ENCODE measurements around the gene FUT9.
"Not testable (repeated sequence)": the region's sequence is repeated elsewhere in the genome, so short reads cannot be mapped to it uniquely, and the experiment has no call there.

The FUT9 gene

DNA sequence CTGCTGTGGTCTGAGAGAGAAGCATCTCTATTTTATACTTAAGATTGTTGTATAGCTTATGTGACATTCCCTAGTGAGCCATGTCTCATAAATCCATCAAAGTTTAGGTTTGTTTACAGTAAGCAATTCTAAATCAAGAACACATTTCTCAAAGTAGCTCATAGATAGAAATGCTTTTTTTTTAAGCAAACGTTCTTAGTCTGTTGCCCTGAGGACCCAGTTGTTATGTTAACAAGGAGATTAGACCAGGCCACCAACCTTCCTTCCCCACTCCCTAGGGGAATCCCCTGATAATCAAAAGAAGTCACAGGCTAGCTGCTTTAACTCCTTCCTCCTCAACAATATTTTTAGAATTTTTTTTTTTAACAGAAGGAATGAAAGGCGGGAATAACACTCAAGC lies 169.0 kb downstream of the FUT9 start:
- DNase-seq, result no peak

GRCh38 chr6:96186094-96186493 lies 170.3 kb downstream of the FUT9 start:
- DNase-seq, result no peak

- no peak for DNase-seq
These were observed 170.9 kb downstream of the FUT9 start for GRCh38 chr6:96186516-96187195.

DNA sequence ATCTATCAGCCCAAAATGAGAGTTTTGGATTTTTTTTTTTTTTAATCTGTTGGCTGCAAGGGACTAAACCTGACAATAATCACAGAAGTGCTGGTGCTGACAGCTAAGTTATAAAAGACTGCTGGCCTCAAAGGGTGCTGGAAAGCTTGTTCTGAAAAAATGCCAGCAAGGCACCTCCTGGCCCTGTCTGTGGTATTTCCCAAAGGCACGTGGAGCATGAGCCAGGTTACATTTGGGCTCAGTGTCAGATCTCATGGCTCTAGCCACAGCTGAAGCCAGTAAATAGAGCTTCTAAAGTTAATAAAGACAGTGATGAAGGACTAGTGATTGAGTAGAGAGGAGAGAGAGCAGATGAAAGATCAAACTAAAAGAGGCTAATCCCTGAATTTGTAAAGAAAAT lies 178.9 kb downstream of the FUT9 start:
- DNase-seq, result no peak

DNA sequence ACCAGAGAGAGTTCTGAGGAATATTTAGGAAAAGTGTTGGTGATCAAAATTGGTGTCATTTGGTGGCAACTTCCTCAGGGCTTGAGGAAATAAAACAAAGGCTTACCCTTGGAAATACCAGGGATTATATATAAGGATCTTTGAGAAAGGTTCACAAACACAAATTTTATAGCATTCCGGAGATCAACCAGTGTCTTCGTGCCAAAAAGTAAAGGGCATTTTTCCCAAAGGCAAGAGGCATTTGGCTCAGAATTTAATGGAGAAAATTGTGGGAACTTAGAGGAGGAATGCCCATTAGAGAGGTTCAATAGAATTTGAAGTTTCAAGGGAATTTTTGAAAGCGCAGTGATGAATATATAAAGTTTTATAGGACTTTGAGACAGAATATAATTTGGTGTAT lies 179.5 kb downstream of the FUT9 start:
- no peak for DNase-seq

DNA sequence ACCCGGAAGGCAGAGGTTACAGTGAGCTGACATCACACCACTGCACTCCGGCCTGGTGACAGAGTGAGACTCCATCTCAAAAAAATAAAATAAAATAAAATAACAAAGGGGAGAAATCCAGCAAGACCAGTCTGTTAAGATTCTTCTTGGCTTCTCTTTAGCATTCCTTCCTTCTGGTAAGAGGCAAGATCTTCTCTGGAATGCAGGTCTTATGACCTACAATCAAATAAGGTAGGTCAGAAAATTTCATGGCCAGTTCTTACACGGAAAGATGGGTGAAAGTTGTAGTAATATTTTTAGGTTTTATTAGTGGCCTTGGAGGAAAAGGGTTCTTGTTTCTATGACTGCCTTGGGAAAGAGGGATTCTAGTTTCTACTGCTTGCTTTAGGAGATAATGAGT lies 180.9 kb downstream of the FUT9 start:
- no peak for DNase-seq

- DNase-seq, result no peak
These were observed 181.5 kb downstream of the FUT9 start for GRCh38 chr6:96197241-96197640.

- DNase-seq, result no peak
These were observed 186.8 kb downstream of the FUT9 start for GRCh38 chr6:96202571-96202970.

DNA sequence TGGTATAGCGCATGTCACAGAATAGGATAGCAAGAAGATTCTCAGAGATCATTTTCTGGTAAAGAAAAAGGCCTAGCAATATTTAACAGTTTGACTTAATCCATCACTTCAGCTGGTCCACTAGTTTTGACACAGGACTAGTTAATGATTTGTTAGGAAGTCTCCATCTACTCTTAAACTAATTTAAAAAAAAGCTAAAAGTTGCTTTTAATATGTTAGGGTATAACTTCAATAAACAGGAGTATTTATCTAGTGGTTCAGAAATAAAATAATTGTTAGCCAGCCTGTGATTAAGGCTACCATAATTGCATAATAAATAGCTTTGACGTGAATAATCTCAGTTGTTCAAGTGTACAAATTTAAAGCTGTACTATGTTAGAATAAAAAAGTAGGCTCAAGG lies 195.6 kb downstream of the FUT9 start:
- no peak for DNase-seq

DNA sequence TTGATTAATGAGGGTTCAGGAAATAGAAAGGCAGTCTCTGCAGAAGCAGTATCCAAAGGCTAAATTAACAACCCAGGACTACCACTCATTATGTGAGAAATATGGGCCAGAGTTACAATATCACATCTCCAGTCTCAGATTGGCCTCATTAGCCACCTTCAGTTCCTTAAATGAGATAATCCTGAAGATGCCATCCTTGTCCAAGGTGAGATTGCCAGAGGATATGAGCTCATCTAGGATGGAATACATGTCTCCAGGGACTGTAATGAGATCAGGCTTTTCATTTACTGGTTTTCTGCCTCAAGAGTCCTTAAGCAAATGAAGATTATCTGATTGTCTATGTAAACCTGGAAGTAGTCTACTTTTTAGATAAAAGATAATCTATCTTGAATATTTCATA lies 196.3 kb downstream of the FUT9 start:
- no peak for DNase-seq

DNA sequence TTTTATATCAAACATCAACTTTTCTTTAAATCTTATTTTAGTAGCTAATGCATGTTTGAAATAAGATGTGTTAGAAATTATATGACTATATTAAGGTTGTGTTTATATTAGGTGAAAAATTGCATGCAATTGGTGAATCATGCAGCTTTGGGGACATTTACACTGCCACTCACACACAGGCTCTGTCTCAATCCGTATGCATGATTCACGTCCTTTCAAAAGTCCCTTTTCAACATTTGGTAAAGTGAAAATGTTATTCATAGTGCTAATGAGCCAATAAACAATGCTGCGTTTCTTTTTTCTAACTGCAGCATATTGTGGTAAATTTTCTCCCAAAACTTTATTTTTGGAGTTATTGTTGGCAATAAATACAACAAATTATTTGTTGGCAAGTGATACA lies 198.0 kb downstream of the FUT9 start:
- peak in 1 of 51 donors; percentile 1 for DNase-seq

- DNase-seq, result no peak
These were observed 207.9 kb downstream of the FUT9 start for GRCh38 chr6:96223695-96224094.

DNA sequence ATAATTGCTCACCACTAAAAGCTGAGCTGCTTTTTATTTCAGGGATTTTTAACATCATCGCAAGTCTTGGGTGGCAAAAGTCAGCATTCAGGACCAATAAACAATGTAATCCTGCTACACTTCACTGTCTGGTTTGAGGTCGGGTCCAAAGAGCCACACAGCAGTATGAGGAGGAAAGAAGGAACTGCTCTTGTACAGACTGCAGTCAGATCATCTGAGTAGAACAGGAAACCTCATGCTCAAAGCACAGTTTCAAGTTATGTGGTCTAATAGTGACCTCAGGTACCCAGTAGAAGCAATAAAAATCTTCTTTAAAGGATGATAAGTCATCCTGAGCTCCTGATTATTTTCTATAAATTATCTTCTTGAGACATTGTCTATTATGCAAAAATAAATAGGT lies 211.4 kb downstream of the FUT9 start:
- no peak for DNase-seq

GRCh38 chr6:96234444-96234843 lies 218.7 kb downstream of the FUT9 start:
- DNase-seq, result no peak

GRCh38 chr6:96235927-96236326 lies 220.2 kb downstream of the FUT9 start:
- DNase-seq, result no peak

GRCh38 chr6:96236471-96236870 lies 220.7 kb downstream of the FUT9 start:
- no peak for DNase-seq

- no peak for DNase-seq
These were observed 222.0 kb downstream of the FUT9 start for GRCh38 chr6:96237638-96238347.

DNA sequence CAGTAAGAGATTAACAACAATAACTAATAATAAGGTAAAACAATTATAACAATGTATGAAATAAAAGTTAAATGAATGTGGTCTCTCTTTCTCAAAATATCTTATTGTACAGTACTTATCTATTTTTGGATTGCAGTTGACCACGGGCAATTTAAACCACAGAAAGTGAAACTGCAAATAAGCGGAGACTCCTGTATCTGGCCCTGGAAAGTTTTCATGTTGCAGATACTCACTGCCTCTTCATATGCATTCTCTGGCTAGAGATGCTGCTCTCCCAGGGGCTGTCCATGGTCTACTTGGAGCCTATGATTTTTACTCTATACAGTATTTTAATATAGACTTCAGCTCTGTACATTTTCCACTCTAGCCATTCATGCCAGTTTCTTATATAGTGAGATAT lies 230.8 kb downstream of the FUT9 start:
- DNase-seq, result no peak

- DNase-seq, result no peak
These were observed 234.0 kb downstream of the FUT9 start for GRCh38 chr6:96249755-96250154.

DNA sequence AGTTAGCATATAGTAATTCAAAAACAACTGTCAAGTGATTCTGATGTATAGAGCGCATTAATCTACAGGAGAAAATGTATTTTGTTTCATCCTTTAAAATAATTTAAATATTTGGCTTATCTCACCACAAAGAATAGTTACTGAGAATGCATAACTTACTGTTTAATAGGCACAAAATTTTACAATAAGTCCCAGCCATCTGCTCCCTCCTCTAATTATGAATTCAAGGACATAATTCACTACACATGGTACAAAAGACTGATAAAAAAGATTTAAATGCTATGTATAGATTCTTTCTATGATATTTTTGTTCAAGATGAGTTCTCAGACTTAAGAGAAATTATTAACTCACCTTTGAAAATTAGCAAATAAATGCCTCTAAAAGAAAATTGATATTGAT lies 242.0 kb downstream of the FUT9 start:
- DNase-seq, result no peak

- DNase-seq, result not testable (repeated sequence)
These were observed 245.1 kb downstream of the FUT9 start for GRCh38 chr6:96260787-96261430.
